HG02970 (cell line): Measurements from ENCODE around the gene CCDC83.
"Not testable (repeated sequence)": the region's sequence is repeated elsewhere in the genome, so short reads cannot be mapped to it uniquely, and the experiment has no call there.

Experiments
- ATAC-seq: cut with Tn5 transposase; IDR thresholded peaks from one replicate; pipeline ENCODE4 v1.9.1; 2021; ENCODE audit warnings: mild to moderate bottlenecking, moderate library complexity, moderate number of reproducible peaks; ENCODE audit not compliant: unreplicated experiment, low FRiP score

CCDC83 gene

GRCh38 chr11:85935751-85936150 is 80.6 kb downstream of the CCDC83 start:
- no peak for ATAC-seq

DNA sequence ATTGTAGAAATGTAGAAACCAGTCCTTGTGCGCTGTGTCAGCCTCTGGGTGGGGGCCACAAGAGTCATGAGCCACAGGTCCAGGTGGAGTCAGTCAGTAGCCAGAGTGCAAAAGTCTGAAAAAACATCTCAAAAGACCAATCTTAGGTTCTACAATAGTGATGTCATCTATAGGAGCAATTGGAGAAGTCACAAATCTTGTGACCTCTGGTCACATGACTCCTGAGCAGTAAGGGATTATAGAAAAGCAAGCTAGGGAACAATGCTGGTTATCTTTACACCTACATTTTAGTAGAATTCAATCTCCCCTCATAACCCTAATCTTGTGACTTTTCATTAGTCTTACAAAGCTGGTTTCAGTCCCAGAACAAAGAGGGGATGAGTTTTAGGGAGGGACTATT is 82.7 kb downstream of the CCDC83 start:
- ATAC-seq: no peak

DNA sequence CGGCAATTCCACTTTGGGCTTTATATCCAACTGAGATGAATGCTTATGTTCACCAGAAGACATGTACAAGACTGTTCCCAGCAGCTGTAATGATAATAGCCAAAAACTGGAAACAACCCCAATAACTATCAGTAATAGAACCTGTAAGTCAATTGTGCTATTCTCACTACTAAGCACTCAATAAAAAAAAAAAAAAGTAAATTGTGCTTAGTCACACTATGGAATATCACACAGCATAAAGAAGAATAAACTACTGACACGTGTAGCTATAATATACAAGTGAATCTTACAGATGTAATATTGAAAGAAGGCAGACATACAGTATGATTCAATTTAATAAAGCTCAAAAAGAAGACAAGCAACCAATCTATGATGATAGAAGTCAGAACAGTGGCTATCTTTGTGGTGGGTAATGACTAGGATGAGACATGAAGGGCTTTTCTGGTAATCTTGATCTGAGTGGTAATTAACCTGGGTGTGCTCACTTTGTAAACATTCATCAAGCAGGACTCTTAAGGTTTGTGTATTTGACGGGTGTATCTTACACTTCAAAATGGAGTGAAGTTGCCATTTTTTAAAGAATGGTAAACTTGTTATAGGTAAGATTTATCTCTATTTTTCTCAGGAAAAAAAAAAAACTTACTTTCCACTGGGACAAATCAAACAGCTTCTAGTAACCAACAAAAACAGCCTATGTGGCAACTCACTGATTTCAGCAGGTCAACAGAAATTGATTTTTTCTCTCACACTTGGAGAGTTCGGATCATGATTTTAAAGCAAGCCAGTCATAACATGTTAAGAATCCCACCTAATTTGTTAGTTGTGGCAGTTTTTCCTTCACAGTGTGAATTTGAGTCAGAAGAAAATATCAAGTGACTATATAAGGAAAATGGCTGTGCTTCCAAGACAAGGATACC is 84.2 kb downstream of the CCDC83 start:
- ATAC-seq: no peak

DNA sequence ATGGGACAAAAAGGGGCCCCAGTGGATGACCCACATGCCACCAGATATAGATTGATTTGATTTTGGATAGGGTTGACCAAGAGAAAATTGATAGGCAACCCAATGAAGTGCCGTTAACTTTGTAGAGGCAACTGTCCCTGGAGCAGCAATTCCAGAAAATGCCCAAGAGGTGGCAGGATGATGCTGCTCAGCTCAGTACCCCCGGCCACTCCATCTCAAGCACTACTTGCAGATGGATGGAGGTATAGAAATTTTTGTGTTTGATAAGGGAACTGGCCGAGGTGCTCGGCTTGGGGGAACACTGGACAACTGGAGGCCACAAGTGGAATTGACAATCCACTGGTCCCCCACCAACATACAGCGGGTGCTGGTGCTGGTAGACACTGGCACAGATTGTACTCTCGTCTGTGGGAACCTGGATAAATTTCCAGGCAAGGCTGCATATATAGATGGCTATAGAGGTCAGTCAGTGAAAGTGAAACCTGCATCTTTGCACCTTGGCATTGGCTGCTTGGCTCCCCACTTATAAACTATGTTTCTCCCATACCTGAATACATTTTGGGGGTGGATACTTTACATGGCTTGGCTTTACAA is 86.3 kb downstream of the CCDC83 start:
- ATAC-seq: no peak

DNA sequence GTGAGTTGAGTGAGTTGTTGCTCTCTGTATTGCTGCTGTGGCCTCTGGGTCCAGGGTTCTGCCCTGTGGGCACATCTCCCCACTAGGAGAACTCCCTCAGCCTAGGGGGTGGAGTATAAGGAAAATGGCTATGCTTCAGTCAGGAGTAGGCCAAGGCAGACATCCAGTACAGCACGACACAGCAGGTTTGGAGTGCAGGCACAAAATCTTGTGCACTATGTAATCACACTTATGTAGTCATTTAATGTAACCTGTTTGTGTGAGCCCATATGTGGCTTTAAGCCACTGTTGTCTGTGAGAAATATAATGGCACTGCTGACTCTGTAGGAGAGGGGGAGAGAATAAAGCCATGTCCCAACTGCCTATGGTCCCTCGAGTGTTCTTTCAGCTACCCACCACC is 90.1 kb downstream of the CCDC83 start:
- no peak for ATAC-seq

- ATAC-seq: no peak
Measured at GRCh38 chr11:85945788-85946187, 90.6 kb downstream of the CCDC83 start.

DNA sequence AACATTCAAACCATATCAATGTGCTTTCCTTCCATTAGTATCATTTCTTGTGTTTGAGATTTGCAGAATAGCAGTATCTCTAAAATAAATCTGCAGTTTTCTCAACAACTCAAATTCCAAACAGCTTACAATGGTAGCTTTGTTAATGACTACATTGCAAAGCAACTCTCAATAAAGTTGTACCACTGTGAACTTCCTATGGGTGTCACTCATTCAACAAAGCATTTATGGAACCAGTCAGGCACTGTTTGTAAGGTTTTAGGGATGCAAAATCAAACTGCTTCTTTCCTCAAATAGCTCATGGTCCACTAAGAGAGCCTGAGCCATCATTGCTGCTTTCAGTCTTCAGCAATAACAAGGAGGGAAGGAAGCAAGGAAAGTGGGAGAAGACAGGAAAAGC is 91.0 kb downstream of the CCDC83 start:
- ATAC-seq: no peak

- ATAC-seq: no peak
Measured at GRCh38 chr11:85947431-85948272, 92.5 kb downstream of the CCDC83 start.

GRCh38 chr11:85948884-85949283 is 93.7 kb downstream of the CCDC83 start:
- ATAC-seq: no peak

DNA sequence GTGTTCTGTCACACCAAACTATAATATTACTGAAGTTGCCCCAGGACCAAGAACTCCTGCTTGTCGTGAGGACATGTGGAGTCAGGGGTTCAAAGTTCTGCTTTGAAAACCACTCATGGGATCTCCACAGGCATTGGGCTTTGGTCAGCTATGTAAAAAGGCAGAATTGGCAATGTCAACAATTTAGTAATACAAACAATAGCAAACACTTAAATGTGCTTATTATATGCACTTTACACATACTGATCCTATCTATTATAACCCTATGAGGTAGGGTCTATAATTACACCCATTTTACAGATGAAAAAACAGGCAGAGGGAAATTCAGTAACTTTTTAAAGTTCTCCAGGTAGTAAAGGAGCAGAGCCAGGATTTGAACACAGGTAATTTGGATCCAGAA is 94.6 kb downstream of the CCDC83 start:
- ATAC-seq: no peak

DNA sequence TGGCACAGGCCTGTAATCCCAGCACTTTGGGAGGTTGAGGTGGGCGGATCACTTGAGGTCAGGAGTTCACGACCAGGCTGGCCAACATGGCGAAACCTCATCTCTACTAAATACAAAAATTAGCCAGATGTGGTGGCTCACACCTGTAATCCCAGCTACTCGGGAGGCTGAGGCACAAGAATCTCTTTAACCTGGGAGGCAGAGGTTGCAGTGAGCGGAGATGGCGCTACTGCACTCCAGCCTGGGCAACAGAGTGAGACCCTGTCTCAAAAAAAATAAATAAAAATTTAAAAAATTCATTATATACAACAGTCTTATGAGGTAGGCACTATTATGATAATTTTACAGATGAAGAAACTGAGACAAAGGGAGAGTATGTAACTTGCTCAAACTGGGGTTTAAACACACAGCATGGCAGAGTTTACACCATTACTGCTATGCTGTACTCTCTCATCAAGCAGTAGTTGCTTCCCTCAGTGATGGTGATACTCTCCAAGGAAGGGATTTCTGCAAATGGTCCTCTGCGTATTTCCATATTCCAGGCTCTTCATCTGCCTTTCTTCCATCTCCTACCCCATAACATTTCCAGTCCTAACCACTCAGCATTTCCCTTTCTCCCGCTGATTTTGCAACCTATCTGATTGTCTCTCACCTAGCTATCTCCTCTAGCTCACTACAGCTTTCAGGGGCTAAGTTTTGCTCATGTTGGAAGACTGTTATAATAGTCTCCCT is 95.3 kb downstream of the CCDC83 start:
- no peak for ATAC-seq

- no peak for ATAC-seq
Measured at GRCh38 chr11:85951049-85951405, 95.8 kb downstream of the CCDC83 start.

DNA sequence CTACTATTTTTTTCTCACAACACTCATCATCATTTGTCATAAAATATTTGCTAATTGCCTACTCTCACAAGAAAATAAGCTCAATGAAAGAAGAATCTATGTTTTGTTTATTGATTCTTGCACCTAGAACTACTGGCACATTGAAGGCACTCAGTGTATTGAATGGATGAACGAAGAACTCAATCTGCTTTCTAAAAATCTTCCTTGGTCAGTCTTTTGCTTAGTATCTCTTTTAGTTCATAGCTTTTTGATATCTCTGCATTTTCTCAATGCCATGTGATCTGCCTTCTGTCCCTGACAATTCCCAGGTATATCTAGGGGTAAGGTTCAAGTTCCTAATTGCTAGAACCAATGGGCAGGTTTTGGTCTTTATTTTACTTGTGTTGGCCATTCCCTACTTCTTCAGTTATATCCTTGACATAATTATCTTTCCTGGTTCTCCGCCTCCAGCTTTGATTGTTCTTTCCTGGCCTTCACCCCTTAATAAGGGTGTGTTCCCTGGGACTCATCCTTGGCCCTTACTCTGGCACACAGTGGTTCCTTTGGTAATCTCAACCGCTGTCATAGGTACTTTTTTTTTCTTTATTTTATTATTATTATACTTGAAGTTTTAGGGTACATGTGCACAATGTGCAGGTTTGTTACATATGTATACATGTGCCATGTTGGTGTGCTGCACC is 96.4 kb downstream of the CCDC83 start:
- ATAC-seq: no peak

DNA sequence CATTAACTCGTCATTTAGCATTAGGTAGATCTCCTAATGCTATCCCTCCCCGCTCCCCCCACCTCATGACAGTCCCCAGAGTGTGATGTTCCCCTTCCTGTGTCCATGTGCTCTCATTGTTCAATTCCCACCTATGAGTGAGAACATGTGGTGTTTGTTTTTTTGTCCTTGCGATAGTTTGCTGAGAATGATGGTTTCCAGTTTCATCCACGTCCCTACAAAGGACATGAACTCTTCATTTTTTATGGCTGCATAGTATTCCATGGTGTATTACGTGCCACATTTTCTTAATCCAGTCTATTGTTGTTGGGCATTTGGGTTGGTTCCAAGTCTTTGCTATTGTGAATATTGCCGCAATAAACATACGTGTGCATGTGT is 96.9 kb downstream of the CCDC83 start:
- ATAC-seq: not testable (repeated sequence)

DNA sequence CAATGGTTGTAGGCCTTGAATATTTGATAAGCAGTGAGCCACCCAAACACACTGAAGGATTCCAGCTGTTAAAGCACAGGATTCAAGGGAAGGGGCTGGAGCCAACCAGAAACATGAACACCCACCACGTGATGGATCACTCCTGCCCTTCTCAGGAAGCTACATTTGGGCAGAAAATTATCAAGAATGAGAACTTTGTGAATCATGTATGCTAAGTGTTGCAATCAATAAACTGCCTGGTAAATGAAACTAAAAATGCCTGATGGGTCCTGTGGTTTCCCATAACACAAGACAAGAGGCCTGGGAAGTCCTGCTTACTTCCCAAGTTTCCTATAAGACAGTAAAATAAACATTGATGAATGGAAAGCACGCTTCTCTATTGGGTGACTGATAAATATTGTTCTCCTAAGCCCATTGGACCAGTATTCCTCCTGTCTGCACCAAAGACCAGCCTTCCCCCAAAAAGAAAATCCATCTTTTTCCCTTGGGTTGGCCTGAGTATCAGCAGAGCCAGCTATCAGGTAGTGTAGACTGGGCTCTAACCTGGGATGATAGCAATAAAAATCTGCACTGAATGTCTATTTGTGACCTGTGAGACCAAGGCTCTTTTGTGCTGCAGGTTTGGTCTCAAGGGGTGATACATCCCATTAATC is 98.4 kb downstream of the CCDC83 start:
- ATAC-seq: no peak

- ATAC-seq: no peak
Measured at GRCh38 chr11:85955531-85955930, 100.3 kb downstream of the CCDC83 start.

DNA sequence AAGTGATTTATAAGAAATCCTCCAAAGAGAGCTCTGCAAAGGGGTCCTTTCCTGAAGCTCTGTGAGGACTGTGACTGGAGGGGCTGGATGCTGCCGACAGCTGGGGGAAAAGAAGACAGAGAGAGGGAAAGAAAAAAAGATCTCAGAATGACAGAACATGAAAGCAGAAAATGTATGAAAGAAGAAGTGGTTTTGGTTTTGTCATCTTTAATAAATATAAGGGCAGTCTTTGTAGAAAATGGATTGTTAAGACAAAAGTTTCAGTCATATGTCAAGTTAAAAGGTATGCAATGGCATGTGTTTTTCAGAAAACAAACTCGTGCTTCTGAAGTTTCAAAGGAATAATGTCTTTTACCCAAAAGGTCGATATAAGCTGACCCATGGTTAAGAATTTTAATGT is 105.5 kb downstream of the CCDC83 start:
- ATAC-seq: no peak

DNA sequence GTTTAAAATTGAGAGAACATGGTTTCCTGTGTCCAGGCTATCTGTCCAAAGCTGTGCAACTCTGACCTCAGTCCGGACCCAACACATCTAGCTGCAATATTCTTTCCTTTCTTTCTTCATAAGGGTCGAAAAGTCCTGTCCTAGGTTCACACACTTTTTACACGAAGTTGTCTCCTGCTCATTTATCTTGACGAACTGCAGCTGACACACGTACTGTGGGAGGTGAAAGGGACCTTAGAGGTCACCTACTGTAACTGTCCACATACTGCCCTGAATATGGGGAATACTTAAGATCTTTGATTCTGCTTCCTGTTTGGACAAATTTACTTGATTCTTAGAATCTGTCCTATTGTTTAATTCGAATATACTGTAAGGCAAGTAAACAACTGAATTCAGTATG is 105.9 kb downstream of the CCDC83 start:
- no peak for ATAC-seq

- ATAC-seq: no peak
Measured at GRCh38 chr11:85961930-85962363, 106.8 kb downstream of the CCDC83 start.

GRCh38 chr11:85965202-85965601 is 110.0 kb downstream of the CCDC83 start:
- ATAC-seq: no peak
